Suppressor macrophage (primary cell): ENCODE data around the gene PNPLA8.
"Not testable (repeated sequence)": the region's sequence is repeated elsewhere in the genome, so short reads cannot be mapped to it uniquely, and the experiment has no call there.

Experiments
- DNase-seq, 4 experiments: peaks; one replicate each; pipeline ENCODE4 v3.0.0-alpha.2; 2020 to 2022

PNPLA8 gene

DNA sequence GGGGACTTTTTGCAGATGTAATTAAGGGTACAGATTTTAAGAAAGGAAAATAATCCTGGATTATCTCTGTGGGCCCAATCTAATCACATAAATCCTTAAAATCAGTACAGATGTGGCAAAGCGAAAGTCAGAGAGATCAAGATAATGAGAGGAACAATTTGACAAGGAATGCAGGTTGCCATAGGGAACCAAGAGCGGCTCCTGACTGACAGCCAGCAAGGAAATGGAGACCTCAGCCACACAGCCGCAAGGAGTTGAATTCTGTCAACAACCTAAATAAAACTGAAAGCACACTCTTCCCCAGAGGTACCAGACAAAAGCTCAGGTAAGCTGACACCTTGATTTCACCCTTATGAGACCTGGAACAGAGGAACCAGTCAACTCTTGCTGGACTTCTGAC is 3.4 kb upstream of the PNPLA8 start:
- DNase-seq: no peak

- DNase-seq: no peak
Observed at GRCh38 chr7:108528183-108528712, 2.3 kb upstream of the PNPLA8 start.

- no peak for DNase-seq
Observed at GRCh38 chr7:108526768-108527017, 758 bp upstream of the PNPLA8 start.

DNA sequence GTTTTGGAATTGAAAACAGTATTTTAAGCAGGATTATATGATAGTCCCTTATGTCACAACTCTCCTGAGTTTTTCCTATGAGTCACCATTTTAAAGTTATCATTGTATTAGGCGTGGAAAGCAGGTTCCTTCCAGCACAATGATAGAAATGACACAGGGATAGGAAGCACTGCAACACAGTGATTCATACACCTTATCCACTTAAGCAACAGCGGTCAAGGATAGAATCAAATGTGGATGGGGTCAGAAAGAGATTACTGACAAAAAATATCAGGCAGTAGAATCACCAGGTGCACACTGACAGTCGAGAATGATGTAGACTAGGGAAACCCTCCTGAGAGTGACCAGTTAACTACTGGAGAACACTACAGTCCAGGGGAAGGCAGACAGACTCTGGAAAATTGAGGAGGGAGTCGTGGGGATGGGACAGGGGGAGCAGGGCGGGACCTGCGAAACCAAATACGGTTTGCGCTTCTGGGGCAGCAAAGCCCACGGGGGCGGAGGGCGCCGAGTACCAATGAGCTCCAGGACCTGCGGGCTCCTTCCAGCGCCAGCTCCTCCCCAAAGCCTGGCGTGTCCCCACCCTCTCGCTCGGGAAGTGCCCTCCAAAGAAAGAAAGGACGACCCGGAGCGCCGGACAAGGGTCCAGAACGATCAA is 479 bp downstream of the PNPLA8 start:
- DNase-seq: peak; percentile 37 to 83 (median 70)

- no peak for DNase-seq
Observed at GRCh38 chr7:108522780-108523179, 3.2 kb downstream of the PNPLA8 start.

DNA sequence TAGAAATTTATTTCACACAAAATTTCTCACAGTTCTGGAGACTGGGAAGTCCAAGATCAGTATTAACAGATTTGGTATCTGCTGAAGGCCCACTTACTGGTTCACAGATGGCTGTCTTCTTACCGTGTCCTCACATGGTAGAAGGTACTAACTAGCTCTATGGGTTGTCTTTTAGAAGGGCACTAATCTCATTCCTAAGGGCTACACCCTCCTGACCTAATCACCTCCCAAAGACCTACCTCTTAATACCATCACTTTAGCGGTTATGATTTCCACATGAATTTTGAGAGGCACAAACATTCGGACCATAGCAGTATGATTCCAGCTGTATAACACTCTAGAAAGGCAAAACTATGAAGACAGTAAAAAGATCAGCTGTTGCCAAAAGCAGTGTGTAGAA is 8.0 kb downstream of the PNPLA8 start:
- no peak for DNase-seq

DNA sequence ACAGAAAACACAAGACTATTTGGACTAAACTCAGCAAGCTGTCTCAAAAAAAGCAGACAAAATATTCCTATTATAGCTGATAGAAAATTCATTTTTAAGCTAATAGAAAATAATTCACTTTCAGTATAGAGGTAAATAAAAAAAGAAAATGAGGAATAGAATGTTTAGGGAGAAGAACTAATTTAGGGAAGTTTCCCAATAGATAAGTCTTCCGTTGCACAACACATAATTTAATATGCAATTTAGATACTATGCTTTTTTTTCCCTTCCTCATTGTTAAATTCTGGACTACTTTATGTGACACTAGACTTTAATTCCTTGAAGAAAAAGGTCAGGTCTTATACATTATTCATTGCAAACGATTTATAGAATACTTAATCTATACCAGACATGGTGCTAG is 10.3 kb downstream of the PNPLA8 start:
- peak in 2 of 4 experiments; percentile 71 to 73 for DNase-seq

DNA sequence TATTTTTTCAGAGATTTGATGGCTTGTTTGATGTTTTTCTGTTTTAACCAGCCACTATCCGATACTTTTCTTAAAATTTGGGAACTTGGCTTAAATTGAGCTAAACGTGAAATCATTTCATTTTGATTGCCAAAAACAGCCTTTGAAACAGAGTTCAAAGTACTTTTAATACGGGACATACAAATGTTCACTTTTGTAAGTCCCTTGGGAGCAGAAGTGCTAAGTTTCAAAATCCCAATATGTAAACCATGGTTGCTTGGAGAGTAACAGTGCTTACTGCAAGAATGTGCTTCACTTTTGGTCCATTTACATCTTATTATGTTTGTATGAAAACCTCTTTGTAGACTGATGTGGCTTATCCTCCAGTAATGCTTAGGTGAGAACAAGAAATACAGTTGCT is 10.9 kb downstream of the PNPLA8 start:
- DNase-seq: no peak

DNA sequence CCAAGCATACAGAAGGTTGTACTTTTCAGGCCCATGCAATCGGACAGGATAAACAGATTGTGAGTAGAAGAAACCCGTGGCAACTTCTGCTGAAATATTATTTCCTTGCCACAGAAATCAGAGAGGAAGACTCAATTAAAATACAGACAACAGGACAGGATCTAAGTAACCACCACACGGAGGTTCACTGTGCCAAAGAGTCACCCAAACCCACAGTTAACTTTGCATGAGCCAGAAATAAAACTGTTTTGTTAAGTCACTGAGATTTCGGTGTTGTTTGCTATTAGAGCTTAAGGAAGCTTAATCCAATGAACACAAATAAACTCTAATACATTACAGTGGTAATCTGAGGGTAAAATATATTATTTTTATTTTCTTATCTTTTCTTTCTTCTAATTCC is 14.0 kb downstream of the PNPLA8 start:
- no peak for DNase-seq

DNA sequence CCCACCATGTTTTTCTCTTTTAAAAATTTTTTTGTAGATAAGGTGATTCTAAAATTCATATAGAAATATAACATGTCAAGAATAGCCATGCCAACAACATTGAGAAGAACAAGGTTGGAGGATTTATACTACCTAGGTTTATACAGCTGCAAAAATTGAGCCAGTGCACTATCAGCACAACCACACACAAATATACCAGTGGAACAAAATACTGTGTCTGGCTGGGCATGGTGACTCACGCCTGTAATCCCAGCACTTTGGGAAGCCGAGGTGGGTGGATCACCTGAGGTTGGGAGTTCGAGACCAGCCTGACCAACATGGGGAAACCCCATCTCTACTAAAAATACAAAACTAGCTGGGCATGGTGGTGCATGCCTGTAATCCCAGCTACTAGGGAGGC is 21.4 kb downstream of the PNPLA8 start:
- not testable (repeated sequence) for DNase-seq

GRCh38 chr7:108503112-108504026 is 22.6 kb downstream of the PNPLA8 start:
- no peak for DNase-seq

- no peak for DNase-seq
Observed at GRCh38 chr7:108499566-108499965, 26.4 kb downstream of the PNPLA8 start.

DNA sequence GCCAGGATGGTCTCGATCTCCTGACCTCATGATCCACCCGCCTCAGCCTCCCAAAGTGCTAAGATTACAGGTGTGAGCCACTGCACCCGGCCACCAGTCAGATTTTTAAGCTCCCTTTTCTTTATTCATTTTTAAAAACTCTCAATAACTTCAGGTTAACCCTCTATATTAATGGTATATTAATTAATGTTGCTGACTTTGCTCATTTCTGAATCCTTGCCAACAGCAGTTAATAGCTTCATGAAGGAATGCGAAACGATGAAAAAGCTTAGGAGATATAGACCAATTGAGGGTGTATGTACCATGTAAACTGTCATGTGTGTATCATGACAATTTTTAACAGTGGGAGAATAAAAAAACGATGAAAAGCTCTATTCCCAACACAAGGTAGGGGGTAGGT is 27.5 kb downstream of the PNPLA8 start:
- no peak for DNase-seq

- peak; percentile 63 to 77 (median 70) for DNase-seq
Observed at GRCh38 chr7:108497082-108497725, 28.7 kb downstream of the PNPLA8 start.

DNA sequence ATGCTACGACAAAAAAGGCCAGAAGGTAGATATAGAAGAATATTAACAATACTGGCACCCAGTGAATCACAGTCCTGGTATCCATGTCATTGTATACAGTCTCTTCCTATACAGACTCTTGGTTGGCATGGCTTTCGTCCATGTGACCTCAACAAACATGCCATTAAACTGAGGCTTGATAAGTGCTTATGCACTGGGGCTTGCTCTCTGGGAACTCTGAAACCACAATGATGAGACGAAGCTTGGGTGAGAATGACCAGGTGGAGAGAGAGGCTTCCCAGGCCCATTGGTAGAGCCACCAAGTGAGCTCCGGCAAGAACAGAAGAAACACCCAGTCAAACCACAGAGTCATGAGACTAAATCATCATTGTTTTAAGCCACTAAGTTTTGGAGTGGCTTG is 33.2 kb downstream of the PNPLA8 start:
- no peak for DNase-seq

DNA sequence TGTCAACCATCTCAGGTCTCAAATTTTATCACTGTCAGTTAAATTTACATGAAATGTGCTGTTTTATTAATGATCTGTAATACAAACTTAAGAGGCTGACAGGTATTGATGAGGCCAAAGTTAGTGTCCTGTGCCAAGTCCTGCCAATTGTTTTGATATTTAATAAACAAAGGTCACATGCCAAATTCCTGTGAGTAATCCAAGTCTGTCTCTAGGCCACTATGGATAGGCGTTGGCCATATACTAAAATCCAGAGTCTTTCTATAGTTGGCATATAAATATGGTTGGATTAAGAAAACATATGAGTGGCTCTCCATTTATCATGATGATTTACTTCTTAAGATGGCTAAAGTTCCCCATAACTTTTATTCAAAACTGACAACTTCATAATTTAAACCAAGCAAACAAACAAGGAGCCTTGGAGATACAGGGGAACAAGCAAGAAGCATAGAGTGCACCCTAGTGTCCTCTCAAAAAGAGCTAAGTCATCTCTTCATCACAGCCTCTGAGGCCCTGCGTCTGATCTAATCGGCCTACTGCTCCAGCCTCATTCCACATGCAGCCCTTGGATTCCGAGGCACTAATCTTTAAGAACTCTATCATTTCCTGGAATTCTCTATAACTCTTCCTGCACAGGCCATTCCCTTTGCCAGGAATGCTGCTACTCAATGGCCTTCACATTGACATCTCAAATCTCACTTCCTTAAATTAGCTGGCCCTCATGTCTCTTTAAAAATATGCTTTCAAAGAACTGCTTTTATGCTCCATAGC is 37.0 kb downstream of the PNPLA8 start:
- no peak for DNase-seq

- no peak for DNase-seq
Observed at GRCh38 chr7:108487646-108488045, 38.3 kb downstream of the PNPLA8 start.

DNA sequence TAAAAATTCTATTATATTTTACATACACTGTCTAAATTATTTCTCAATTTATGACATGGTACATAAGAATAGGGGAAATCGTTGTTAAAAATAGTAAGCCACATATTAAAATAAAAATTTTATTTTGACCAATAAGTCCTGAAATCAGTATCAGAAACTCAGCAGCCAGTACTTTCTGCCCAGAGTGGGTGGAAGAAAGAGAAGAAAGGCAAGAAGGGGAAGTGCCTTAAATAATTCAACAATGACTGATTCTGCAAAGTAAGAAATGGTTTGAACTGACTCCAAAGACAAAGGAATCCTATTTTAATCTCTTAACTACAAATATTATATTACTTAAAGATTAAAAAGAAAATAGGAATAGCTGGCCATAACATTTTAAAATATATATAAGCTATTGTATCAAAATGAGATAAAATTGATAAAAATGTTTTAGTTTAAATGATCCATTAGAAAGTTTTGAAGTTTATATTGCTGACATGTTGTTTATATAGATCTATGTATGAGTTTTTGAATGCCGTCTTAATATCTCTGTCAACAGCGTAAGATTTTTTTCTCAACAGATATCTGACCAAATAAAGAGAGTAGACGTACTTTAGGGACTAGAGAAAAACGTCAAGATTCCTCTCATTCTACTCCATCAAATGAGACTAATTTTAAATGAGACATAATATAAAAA is 39.5 kb downstream of the PNPLA8 start:
- DNase-seq: peak; percentile 11 to 32 (median 24)

DNA sequence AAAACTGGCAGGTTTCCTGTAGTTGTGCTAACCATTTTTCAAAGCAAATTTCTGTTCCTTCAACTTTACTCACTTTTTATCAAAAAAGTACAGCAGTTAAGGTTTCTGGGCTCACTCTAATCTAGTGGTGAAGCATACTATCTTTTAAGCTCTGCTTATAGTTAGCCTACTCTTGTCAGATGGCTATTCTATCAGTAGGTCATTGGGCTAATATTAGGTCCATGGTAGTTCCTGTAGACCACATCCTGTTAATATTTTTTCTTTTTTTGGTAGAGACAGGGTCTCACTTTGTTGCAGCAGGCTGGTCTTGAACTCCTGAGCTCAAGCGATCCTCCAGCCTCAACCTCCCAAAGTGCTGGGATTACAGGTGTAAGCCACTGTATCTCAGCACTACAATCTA is 41.8 kb downstream of the PNPLA8 start:
- no peak for DNase-seq

- DNase-seq: no peak
Observed at GRCh38 chr7:108480311-108480710, 45.6 kb downstream of the PNPLA8 start.

DNA sequence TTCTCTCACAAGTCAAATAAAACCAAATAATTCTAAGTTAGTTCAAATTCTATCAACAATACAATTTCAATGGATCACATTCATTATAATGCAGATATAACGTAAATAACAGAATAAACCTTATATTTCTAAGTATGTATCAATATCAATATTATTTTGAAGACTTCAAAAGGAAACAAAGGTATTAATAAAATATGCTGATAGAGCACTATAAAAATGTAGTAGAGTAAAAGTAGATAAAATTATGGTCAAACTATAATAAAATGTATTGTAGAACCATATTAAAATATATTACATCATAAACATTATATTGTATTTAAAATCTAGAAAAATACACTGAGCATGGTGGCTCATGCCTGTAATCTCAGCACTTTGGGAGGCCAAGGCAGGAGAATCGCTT is 46.2 kb downstream of the PNPLA8 start:
- no peak for DNase-seq

DNA sequence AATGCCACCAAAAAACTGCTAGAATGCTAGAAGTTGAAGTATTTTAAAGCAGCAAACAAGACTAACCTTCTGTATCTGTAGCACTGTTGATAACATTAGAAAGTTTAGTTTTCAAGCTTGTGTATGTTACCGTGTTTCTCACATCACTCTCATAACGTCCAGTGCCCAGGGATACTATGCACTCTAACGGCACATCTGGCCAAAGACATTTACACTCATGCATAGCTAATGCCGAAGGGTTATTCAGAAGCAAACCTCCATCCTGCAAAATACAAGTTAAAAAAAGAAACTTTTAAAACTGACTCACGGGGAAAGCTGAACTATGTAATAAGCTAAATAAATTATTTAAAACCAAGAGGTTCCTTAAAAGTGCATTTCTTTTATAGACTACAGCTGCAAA is 46.8 kb downstream of the PNPLA8 start:
- DNase-seq: no peak
